Measurements from ENCODE around the gene ELOVL7. TPM values are rescaled to one million over a fixed set of nuclear protein-coding genes. Genes with fewer than 3 reads are reported as not detected.
"Not testable (repeated sequence)": the region's sequence is repeated elsewhere in the genome, so short reads cannot be mapped to it uniquely, and the experiment has no call there.

Gene ELOVL7
- total and polyA plus RNA-seq, 2 of the 4 experiments (the other 2 are of a cell fraction) = 0.18 TPM; not detected in 1

GRCh38 chr5:60711892-60712291, 132.2 kb downstream of the ELOVL7 start:
- DNase-seq; H2AK5ac ChIP-seq (ENCODE audit: low read depth, low read length); H3K4me3 ChIP-seq (ENCODE audit: insufficient read depth, low read depth, low read length); H2BK15ac ChIP-seq (ENCODE audit: low read depth, low read length); H3K4me2 ChIP-seq (ENCODE audit: low read depth, low read length); intact Hi-C loops (cut with micrococcal nuclease); H3K9me1 ChIP-seq (ENCODE audit: insufficient read depth, low read length); CTCF ChIA-PET; H2AK9ac ChIP-seq (replicated peaks; ENCODE audit: low read depth, low read length, poor library complexity); BruUV-seq (replicated peaks); H3K36me3 ChIP-seq (ENCODE audit: control insufficient read depth, insufficient read depth, low read length); H3K27me3 ChIP-seq (ENCODE audit: control insufficient read depth, insufficient read depth, low read length); H2BK5ac ChIP-seq (ENCODE audit: low read depth, low read length, poor library complexity, severe bottlenecking); H4K20me1 ChIP-seq (ENCODE audit: insufficient read depth, low read length); H3K79me1 ChIP-seq (ENCODE audit: low read depth in 1 of 2, low read length in 2 of 2); H3K4me1 ChIP-seq (ENCODE audit: control insufficient read depth, insufficient read depth, low read length); H3K27ac ChIP-seq (ENCODE audit: insufficient read depth, low read length); ATAC-seq (ENCODE audit: low read depth); H4K5ac ChIP-seq (ENCODE audit: low read depth, low read length); H3K9me3 ChIP-seq (ENCODE audit: control insufficient read depth, insufficient read depth, low read length); POLR2A ChIA-PET (ENCODE audit: unreplicated experiment); H3K56ac ChIP-seq (ENCODE audit: extremely low read depth, insufficient read depth, low read length); dilution Hi-C loops (cut with HindIII; ENCODE audit: low sequenced_read_pairs, unreplicated experiment); H3K9ac ChIP-seq (ENCODE audit: low read depth, low read length); H2AFZ ChIP-seq (replicated peaks; ENCODE audit: low read length, poor library complexity); H4K91ac ChIP-seq (ENCODE audit: insufficient read depth, low read depth, low read length); in situ Hi-C loops (cut with MboI; ENCODE audit: low sequenced_read_pairs); H4K8ac ChIP-seq (ENCODE audit: low read depth in 2 of 2, low read length in 2 of 2); H2BK120ac ChIP-seq (ENCODE audit: low read depth, low read length); H3K23ac ChIP-seq (ENCODE audit: low read depth, low read length); H2BK20ac ChIP-seq (ENCODE audit: low read depth, low read length); H3K4ac ChIP-seq (ENCODE audit: low read depth, low read length); H3K18ac ChIP-seq (ENCODE audit: low read depth, low read length); H3K14ac ChIP-seq (replicated peaks; ENCODE audit: low read depth, low read length): not testable (repeated sequence)
- WGBS, 2 experiments (ENCODE audit: extremely low coverage in 2 of 2, insufficient read length in 1 of 2) = no CpG with 5 or more reads among the region's 3 CpGs

Measured in IMR-90 (cell line).